HG02678 (cell line): ENCODE results near the gene CABP7.

Experiments
- ATAC-seq: cut with Tn5 transposase; IDR thresholded peaks from one replicate; pipeline ENCODE4 v1.9.1; 2021; ENCODE audit warnings: mild to moderate bottlenecking, moderate library complexity; ENCODE audit not compliant: unreplicated experiment

The CABP7 gene

GRCh38 chr22:29719899-29720645, at the start of gene CABP7:
Gene CABP7, plus strand, starts transcription at chr22:29720003. Its CDS starts 422 bp downstream, at chr22:29720425.
- ATAC-seq, result no peak

DNA sequence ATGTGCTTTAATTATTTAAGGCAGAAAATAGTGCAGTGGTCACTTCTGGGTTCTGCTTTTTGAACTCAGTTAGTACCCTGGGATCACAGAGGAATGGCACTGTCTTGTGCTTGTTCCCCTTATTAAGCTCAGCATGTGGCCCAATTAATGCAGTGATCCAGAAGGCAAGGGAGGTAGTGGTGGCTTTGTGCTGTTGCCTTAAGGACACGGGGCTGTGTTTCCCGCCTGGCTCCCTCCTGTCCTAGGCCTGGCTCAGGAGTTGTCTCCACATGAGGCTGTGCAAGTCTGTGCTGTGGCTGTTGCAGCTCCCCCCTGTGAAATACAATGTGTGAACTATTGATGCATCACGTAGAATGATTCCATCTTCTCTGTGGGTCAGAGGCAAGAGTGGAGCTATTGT, 49.2 kb upstream of the CABP7 start:
- no peak for ATAC-seq

DNA sequence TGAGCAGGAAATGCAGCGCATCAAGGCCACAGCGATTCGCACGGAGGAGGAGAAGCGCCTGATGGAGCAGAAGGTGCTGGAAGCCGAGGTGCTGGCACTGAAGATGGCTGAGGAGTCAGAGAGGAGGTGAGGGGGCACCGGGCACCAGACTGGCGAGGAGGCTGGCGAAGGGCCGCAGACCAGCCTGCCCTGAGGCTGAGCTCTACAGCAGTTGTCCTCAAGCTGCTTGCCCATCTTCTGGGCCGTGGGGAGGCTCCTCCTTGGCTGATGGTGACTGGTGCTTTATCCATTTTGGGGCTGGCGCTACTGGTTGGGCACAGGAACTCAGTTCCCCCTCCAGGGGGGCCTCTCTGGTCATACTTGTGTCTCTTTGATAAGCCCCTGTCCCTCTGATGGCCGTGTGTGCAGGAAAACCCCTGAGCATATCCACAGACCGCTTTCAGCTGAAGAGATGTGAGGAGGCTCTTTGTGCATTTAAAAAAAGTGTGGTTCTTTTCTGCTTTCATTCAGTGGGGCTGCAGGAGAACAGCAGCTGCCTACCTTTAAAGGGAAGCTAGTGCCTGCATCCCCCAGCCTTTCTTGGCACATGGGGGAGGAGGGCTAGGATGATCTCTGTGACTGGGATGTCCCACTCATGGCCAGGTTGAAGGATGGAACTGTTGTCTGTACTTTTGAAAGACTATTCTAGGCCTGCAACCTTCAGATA, 46.3 kb upstream of the CABP7 start:
- ATAC-seq, result no peak

- ATAC-seq, result no peak
These were observed 45.7 kb upstream of the CABP7 start for GRCh38 chr22:29674121-29674520.

- no peak for ATAC-seq
These were observed 40.5 kb upstream of the CABP7 start for GRCh38 chr22:29679316-29679715.

DNA sequence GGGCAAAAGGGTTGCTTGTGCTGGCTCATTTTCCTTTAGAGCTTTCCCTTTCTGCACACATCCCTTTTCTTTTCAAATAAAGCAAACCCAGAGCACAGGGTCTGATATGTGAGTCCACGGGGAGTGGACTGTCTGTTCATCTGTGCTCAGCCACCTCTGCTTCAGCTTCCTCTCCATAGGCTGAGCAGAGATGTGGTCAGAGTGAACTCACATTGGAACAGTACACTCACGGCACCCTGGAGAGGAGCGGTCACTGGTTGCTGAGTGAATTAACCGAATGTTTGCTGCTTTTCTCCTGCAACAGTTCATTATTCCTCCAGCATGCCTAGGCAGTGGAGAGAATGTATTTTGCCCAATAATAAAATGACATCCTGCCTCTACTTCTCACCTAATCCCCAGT, 36.3 kb upstream of the CABP7 start:
- ATAC-seq, result no peak

DNA sequence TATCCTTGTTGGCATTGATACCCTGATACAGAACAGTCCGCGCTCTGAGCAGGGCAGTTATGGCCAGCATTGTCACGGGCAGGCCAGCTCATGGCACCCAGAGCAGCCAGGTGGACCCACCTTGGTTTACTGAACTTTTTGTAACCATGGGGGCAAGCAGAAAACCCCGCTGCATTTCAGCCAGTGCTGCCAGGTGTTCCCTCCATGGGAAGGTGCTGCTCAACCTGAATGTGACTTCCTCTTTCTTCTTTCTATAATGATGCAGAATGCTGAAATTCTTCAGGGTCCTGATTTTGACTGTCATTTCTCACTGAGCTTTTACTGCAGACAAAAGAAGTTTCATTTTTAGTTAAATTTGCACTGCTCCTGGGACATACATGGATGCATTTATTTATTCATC, 35.6 kb upstream of the CABP7 start:
- no peak for ATAC-seq

- ATAC-seq, result no peak
These were observed 30.5 kb upstream of the CABP7 start for GRCh38 chr22:29689206-29689879.

DNA sequence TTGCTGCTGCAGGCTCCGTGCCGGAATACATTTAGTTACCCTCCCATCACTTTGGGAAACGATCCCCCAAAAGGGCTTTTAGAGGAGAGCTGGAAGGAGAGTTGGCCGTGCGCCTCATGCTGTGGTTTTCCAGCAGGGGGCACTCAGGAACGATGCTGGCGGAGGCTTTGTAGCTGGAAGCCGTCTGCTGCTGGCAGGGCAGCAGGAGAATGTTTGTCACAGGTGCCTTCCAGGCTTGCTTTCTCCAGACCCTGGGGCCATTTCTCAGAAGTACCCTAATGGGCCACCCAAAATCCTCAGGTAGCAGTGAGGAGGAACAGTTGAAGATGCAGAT, 30.0 kb upstream of the CABP7 start:
- ATAC-seq, result no peak

DNA sequence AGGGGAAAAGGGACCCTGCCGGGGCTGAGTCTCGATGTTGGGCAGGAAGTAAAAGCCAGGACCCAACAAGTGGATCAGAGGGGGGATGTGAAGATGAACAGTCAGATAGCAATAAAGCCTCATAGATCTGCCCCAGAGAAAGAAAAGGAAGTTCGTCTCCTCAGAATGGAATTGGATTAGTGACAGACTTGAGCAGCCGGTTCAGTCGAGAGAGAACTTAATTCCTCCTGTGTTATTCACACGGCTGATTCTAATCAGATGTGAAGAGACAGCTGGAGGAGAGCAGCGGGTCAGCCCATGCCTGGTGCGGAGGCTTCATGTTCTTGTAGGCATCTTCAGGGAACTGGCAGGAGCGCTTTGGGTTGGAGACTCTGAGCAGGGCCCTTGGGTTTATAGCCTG, 29.3 kb upstream of the CABP7 start:
- ATAC-seq, result no peak

- no peak for ATAC-seq
These were observed 28.0 kb upstream of the CABP7 start for GRCh38 chr22:29691636-29692326.

- no peak for ATAC-seq
These were observed 27.5 kb upstream of the CABP7 start for GRCh38 chr22:29692327-29692640.

DNA sequence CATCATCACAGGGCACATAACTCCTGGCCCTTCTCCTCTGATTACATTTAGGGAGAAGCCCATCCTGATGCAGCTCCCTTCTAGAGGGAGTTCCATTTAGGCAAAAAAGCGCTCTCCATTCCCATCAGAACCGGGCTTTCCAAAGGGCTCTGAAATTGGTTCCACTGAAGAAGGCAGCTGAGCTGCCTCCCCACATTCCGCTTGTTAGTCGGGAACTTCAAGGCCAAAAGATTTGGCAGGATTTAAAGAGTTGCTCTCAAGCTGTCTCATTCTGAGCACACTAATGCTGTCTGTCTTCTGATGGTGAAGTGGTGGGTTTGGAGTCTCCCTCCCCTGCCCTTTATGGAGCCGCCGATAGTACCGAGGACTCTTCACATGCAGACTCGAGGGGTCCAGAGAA, 26.6 kb upstream of the CABP7 start:
- no peak for ATAC-seq

- no peak for ATAC-seq
These were observed 26.1 kb upstream of the CABP7 start for GRCh38 chr22:29693671-29694070.

DNA sequence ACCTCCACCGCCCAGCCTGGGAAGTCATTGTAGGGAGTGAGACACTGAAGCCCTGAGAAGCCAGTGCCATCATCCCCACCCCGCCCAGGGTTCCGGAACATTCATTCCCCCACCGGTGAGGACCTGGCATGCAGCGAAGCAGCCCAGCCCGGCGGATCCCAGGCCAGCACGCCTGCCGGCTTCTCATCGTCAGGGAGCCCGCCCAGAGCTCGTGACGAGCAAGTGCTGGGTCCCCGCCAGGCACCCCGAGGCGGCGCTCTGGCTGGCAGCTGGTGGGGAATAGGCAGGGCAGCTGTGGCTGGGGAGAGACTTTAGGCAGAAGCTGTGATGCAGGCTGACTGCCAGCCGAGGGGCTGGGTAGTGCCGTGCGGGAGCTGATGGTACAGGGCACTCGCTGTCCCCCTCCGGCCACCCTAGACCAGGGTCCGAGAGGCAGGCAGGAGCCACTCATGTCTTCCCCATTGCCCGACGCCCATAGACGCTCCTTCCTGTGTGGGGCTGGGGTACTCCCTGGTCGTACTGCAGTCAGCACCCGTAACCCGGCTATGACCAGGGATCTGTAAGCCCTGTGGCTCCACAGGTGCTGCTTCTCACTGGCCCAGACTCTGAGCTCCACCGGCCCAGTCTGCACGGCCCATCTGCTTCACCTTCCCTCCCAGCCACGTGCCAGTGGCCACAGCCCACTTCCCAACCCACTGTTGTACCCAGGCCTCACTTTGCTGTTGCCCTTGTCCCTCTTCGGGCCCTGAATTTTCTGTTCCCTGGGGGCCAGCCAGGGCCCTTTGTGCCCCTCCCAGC, 24.5 kb upstream of the CABP7 start:
- ATAC-seq, result no peak

DNA sequence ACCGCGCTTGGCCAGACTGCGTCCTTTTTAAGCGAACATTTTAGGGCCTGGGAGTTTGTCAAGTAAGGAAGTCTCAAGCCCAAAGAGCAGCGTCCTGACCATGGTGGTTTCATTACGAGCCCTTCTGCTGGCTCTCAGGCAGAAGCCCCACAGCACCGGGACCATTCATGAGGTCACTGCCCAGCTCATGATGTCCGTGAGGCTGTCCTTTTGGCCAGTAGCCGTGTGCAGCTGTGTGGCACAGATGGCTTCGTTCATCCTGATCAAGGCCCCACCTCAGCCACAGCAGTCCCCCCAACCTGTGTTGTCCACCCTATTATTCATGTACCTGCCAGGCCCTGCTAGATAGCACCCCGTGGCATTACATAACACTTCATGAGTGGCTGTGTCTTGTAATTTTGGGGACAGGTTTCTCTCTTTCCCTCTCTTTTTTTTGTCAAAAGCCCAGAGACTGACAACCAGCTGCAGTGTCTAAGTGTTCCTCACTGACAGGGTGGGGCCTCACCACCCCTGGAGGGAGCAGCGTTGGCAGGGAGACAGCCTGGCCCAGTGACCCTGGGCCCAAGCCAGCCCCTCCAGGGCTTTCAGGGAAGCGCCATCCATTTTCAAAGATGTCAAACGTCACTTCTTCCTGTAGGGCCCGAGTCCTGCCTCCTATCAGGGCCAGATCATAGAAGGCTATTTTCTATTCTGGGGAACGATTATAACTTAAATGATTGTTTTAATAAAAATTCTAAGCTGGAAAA, 21.8 kb upstream of the CABP7 start:
- ATAC-seq, result no peak

DNA sequence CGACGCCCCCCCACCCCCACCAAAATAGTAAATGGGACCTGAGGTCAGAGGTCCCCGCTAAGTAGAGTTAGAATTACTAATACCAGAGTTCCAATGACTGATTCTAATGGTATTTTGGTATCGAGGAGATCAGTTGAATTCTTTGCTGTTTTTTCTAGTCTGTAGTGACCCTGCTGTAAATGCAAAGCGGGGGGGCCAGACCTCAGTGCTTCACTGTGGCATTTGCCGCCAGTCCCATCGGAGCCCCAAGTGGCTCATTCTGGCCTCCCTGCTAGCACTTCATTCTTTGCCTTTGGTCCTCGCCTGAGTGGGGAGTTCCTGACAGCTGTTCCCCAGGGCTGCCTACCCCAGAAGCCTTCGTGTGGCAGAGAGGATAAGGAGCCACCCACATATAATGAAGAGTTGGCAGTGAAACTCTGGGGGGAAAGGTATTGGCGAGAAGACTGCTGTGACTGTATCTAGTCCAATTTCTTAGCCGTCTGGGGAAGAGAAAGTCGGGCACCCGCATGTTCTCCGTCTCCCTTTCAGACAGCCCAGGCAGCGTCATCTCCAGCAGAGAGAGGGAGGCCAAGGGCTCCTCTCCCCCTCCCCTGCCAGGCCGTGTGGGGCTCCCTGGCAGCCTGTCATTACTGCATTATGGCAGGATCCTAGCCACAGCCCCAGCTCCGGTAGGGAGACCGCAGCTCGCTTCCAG, 19.4 kb upstream of the CABP7 start:
- ATAC-seq, result no peak

DNA sequence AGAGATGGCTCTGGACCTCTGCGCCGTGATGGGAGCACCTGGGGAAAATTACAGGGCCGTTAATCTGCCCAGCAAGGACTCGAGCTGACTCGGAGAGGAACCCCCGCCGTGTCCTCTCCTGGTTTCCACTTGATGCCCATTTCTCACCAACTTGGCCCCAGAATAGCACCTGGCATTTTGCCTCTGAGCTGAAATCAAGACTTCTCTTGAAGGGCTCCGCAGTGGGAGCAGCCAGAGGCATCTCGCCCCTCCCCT, 19.0 kb upstream of the CABP7 start:
- no peak for ATAC-seq

DNA sequence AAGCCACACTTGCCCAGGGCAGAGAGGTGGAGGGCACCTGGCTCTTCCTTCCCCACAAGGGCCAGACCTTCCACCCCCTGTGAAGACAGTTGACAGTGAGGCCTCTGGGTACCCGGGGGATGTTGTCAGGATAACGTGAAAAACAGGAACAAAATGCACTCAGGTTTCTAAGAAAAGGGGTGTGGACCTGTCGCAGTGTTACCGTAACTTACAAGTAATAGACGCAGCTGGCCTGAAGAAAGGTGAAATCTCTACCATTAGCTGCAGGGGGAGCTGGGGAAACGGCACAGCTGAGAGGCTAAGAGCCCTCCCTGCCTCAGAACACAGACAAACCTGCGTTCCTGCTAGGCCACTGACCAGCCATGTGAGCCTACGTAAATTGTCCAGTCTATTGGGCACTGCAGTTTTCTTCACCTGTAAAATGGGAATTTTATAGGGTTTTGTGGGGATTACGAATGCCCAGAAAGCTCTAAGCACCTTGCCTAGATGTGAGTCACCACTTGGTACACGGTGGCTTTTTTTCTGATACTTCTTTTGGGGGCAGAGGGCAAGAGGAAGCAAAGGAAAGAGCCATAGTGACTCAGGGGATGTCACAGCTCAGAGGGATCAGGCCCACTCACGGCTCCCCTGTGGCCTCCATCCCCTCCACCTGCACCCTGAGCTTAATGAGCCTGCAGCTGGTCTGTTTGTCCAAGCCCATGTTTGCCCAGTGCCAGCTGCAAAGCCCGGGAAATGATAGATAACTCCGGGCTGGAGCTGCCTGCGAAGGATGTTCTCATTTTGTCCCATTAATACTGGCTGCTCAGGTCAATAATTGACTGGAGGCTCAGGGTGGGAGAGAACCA, 18.4 kb upstream of the CABP7 start:
- no peak for ATAC-seq
